ENCODE data around the gene GAGE12D.
"Not testable (repeated sequence)": the region's sequence is repeated elsewhere in the genome, so short reads cannot be mapped to it uniquely, and the experiment has no call there.

The GAGE12D gene, protein sequence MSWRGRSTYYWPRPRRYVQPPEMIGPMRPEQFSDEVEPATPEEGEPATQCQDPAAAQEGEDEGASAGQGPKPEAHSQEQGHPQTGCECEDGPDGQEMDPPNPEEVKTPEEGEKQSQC

DNA sequence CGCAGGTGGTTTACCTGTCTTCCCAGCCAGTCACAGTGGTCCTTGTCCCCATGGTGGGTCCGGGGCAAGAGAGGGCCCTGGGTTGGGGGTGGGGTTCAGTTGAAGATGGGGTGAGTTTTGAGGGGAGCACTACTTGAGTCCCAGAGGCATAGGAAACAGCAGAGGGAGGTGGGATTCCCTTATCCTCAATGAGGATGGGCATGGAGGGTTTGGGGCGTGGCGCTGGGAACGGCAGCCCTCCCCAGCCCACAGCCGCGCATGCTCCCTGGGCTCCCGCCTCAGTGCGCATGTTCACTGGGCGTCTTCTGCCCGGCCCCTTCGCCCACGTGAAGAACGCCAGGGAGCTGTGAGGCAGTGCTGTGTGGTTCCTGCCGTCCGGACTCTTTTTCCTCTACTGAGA, at the start of gene GAGE12D:
Gene GAGE12D, plus strand, starts transcription at position 301 of the 400 bp plus-strand sequence. CDS start 1,155 bp downstream, outside the sequence.
- H3K9ac ChIP-seq (ENCODE audit: low read depth, low read length); H3K4me1 ChIP-seq (ENCODE audit: insufficient read depth, low read length); H3K36me3 ChIP-seq (ENCODE audit: insufficient read depth, low read length): not testable (repeated sequence)

DNA sequence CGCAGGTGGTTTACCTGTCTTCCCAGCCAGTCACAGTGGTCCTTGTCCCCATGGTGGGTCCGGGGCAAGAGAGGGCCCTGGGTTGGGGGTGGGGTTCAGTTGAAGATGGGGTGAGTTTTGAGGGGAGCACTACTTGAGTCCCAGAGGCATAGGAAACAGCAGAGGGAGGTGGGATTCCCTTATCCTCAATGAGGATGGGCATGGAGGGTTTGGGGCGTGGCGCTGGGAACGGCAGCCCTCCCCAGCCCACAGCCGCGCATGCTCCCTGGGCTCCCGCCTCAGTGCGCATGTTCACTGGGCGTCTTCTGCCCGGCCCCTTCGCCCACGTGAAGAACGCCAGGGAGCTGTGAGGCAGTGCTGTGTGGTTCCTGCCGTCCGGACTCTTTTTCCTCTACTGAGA, 9.7 kb upstream of the GAGE12D start, which contains the start of gene GAGE12C:
Gene GAGE12C, plus strand, starts transcription at position 301 of the 400 bp plus-strand sequence. CDS start 1,155 bp downstream, outside the sequence.
- not testable (repeated sequence) for H3K9ac ChIP-seq (ENCODE audit: low read depth, low read length); H3K4me1 ChIP-seq (ENCODE audit: insufficient read depth, low read length); H3K9me3 ChIP-seq (ENCODE audit: control insufficient read depth, insufficient read depth, low read length); H3K36me3 ChIP-seq (ENCODE audit: insufficient read depth, low read length)

More for the DNA sequence above, at the start of gene GAGE12D:
- not testable (repeated sequence) for H3K9me3 ChIP-seq (ENCODE audit: control insufficient read depth, insufficient read depth, low read length)

DNA sequence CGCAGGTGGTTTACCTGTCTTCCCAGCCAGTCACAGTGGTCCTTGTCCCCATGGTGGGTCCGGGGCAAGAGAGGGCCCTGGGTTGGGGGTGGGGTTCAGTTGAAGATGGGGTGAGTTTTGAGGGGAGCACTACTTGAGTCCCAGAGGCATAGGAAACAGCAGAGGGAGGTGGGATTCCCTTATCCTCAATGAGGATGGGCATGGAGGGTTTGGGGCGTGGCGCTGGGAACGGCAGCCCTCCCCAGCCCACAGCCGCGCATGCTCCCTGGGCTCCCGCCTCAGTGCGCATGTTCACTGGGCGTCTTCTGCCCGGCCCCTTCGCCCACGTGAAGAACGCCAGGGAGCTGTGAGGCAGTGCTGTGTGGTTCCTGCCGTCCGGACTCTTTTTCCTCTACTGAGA, 9.5 kb downstream of the GAGE12D start, which contains the start of gene GAGE12E:
Gene GAGE12E, plus strand, starts transcription at position 301 of the 400 bp plus-strand sequence. CDS start 1,155 bp downstream, outside the sequence.
- not testable (repeated sequence) for H3K36me3 ChIP-seq (ENCODE audit: insufficient read depth, low read length); H3K9me3 ChIP-seq (ENCODE audit: control insufficient read depth, insufficient read depth, low read length); H3K9ac ChIP-seq (ENCODE audit: low read depth, low read length); H3K4me1 ChIP-seq (ENCODE audit: insufficient read depth, low read length)

DNA sequence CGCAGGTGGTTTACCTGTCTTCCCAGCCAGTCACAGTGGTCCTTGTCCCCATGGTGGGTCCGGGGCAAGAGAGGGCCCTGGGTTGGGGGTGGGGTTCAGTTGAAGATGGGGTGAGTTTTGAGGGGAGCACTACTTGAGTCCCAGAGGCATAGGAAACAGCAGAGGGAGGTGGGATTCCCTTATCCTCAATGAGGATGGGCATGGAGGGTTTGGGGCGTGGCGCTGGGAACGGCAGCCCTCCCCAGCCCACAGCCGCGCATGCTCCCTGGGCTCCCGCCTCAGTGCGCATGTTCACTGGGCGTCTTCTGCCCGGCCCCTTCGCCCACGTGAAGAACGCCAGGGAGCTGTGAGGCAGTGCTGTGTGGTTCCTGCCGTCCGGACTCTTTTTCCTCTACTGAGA, 19.0 kb downstream of the GAGE12D start, which contains the start of gene GAGE12F:
Gene GAGE12F, plus strand, starts transcription at position 301 of the 400 bp plus-strand sequence. CDS start 1,155 bp downstream, outside the sequence.
- not testable (repeated sequence) for H3K9ac ChIP-seq (ENCODE audit: low read depth, low read length); H3K9me3 ChIP-seq (ENCODE audit: control insufficient read depth, insufficient read depth, low read length); H3K36me3 ChIP-seq (ENCODE audit: insufficient read depth, low read length); H3K4me1 ChIP-seq (ENCODE audit: insufficient read depth, low read length)

DNA sequence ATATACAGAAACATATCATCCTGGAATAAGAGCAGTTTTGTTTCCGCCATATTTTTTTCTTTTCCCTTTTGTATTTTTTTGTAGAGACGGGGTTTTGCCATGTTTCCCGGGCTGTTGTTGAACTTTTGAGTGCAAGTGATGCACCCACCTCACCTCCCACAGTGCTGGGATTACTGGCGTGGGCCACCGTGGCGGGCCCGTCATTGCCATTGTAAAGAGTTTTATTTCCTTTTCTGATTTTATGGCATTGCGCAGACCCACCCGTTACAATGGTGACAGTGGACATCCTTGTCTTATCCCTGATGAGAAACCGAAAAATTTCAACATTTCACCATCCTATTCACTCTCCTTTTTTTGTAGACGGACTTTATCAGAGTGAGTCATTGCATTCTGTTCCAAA, 27.2 kb downstream of the GAGE12D start:
- H3K9ac ChIP-seq (ENCODE audit: low read depth, low read length); H3K36me3 ChIP-seq (ENCODE audit: insufficient read depth, low read length); H3K4me1 ChIP-seq (ENCODE audit: insufficient read depth, low read length); H3K9me3 ChIP-seq (ENCODE audit: control insufficient read depth, insufficient read depth, low read length): not testable (repeated sequence)

DNA sequence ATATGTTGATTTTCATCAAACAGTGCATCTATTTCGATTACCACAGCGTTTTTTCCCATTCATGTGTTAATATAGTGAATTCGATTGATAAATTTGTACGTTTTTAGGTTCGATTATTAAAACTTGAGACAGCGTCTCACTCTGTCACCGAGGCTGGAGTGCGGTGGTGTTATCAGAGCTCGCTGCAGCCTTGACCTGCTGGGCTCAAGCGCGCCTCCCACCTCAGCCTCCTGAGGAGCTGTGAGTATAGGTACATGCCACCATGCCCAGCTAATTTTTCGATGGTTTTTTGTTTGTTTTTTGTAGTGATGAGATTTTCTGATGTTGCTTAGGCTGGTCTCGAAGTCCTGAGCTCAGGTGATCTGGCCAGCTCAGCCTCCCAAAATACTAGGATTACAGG, 27.6 kb downstream of the GAGE12D start:
- not testable (repeated sequence) for H3K4me1 ChIP-seq (ENCODE audit: insufficient read depth, low read length); H3K9me3 ChIP-seq (ENCODE audit: control insufficient read depth, insufficient read depth, low read length); H3K9ac ChIP-seq (ENCODE audit: low read depth, low read length); H3K36me3 ChIP-seq (ENCODE audit: insufficient read depth, low read length)

DNA sequence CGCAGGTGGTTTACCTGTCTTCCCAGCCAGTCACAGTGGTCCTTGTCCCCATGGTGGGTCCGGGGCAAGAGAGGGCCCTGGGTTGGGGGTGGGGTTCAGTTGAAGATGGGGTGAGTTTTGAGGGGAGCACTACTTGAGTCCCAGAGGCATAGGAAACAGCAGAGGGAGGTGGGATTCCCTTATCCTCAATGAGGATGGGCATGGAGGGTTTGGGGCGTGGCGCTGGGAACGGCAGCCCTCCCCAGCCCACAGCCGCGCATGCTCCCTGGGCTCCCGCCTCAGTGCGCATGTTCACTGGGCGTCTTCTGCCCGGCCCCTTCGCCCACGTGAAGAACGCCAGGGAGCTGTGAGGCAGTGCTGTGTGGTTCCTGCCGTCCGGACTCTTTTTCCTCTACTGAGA, 28.6 kb downstream of the GAGE12D start, which contains the start of gene GAGE12G:
Gene GAGE12G, plus strand, starts transcription at position 301 of the 400 bp plus-strand sequence. CDS start 1,155 bp downstream, outside the sequence.
- not testable (repeated sequence) for H3K4me1 ChIP-seq (ENCODE audit: insufficient read depth, low read length); H3K36me3 ChIP-seq (ENCODE audit: insufficient read depth, low read length); H3K9ac ChIP-seq (ENCODE audit: low read depth, low read length); H3K9me3 ChIP-seq (ENCODE audit: control insufficient read depth, insufficient read depth, low read length)

DNA sequence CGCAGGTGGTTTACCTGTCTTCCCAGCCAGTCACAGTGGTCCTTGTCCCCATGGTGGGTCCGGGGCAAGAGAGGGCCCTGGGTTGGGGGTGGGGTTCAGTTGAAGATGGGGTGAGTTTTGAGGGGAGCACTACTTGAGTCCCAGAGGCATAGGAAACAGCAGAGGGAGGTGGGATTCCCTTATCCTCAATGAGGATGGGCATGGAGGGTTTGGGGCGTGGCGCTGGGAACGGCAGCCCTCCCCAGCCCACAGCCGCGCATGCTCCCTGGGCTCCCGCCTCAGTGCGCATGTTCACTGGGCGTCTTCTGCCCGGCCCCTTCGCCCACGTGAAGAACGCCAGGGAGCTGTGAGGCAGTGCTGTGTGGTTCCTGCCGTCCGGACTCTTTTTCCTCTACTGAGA, 38.1 kb downstream of the GAGE12D start, which contains the start of gene GAGE12H:
Gene GAGE12H, plus strand, starts transcription at position 301 of the 400 bp plus-strand sequence. CDS start 1,155 bp downstream, outside the sequence.
- not testable (repeated sequence) for H3K9me3 ChIP-seq (ENCODE audit: control insufficient read depth, insufficient read depth, low read length); H3K36me3 ChIP-seq (ENCODE audit: insufficient read depth, low read length); H3K4me1 ChIP-seq (ENCODE audit: insufficient read depth, low read length); H3K9ac ChIP-seq (ENCODE audit: low read depth, low read length)

DNA sequence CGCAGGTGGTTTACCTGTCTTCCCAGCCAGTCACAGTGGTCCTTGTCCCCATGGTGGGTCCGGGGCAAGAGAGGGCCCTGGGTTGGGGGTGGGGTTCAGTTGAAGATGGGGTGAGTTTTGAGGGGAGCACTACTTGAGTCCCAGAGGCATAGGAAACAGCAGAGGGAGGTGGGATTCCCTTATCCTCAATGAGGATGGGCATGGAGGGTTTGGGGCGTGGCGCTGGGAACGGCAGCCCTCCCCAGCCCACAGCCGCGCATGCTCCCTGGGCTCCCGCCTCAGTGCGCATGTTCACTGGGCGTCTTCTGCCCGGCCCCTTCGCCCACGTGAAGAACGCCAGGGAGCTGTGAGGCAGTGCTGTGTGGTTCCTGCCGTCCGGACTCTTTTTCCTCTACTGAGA, 47.7 kb downstream of the GAGE12D start, which contains the start of gene GAGE2A:
Gene GAGE2A, plus strand, starts transcription at position 301 of the 400 bp plus-strand sequence. CDS start 1,155 bp downstream, outside the sequence.
- not testable (repeated sequence) for H3K9ac ChIP-seq (ENCODE audit: low read depth, low read length); H3K9me3 ChIP-seq (ENCODE audit: control insufficient read depth, insufficient read depth, low read length)

DNA sequence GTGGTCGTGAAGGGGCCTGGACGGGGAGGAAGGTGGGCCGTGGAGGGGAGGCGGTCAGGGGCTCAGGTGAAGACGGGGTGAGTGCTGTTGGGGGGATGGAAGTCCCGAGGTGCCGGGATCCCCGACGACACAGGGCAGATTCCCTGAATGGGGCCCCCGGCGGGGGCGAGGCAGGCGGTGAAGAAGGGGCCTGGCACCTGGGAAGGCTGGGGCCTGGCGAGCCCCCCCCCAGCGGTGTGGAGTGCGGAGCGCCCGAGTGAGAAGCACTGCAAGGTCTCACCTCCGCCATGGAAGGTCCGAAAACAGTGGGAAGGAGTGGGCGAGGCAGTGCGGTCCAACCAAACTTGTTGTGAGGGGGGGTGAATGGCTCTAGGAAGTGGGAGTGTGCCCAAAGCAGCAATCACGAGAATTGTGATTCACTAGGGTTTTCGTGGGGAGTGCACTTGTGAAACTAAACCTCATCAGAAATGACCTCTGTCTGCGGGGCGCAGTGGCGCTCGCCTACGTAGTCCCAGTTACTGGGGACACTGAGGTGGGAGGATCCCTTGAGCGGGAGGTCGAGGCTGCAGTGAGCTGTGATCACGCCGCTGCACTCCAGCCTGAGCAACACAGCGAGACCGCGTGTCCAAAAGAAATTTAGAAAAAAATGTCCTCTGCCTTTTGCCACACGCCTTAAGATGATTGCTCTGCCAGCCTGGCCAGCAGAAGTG, 48.4 kb downstream of the GAGE12D start:
- H3K9ac ChIP-seq (ENCODE audit: low read depth, low read length); H3K36me3 ChIP-seq (ENCODE audit: insufficient read depth, low read length); H3K9me3 ChIP-seq (ENCODE audit: control insufficient read depth, insufficient read depth, low read length); H3K4me1 ChIP-seq (ENCODE audit: insufficient read depth, low read length): not testable (repeated sequence)

More for the DNA sequence above, 47.7 kb downstream of the GAGE12D start, which contains the start of gene GAGE2A:
- not testable (repeated sequence) for H3K4me1 ChIP-seq (ENCODE audit: insufficient read depth, low read length); H3K36me3 ChIP-seq (ENCODE audit: insufficient read depth, low read length)

DNA sequence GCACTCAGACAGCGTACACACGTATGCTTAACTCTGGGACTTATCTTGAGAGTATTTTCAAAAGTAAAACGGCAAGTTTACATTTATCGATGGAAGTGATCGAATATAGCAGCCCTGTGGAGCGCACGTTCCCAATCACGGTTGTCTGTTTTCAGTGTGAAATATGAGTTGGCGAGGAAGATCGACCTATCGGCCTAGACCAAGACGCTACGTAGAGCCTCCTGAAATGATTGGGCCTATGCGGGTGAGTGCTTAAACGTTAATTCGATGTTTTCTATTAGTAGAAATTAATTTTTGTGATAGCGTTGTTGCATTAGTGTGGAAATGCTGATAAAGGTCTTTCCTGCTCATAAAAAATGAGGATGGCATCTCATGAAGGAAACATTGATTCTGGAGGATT, 49.0 kb downstream of the GAGE12D start:
- not testable (repeated sequence) for H3K9me3 ChIP-seq (ENCODE audit: control insufficient read depth, insufficient read depth, low read length); H3K36me3 ChIP-seq (ENCODE audit: insufficient read depth, low read length); H3K9ac ChIP-seq (ENCODE audit: low read depth, low read length); H3K4me1 ChIP-seq (ENCODE audit: insufficient read depth, low read length)
